Spinal cord (tissue), 10 donors: ENCODE measurements around the gene ADGRL3. TPM values are rescaled to one million over a fixed set of nuclear protein-coding genes. Genes with fewer than 3 reads are reported as not detected.
"Not testable (repeated sequence)": the region's sequence is repeated elsewhere in the genome, so short reads cannot be mapped to it uniquely, and the experiment has no call there.

Experiments used
- DNase-seq, 6 donors: peaks; one replicate each; pipeline versions ENCODE4 v3.0.0 to v3.0.0-alpha.2; 2013 to 2015; ENCODE audit warnings: low spot score in 6 of 6, low read depth in 4 of 6
- H3K27ac ChIP-seq: one replicate; pipeline ENCODE4 v1.5.1; 2013; ENCODE audit warnings: low read depth, low read length, control low read depth
- H3K27me3 ChIP-seq: one replicate; pipeline ENCODE4 v1.6.1; 2013; ENCODE audit warnings: low read length; ENCODE audit not compliant: control insufficient read depth, insufficient read depth
- H3K36me3 ChIP-seq: one replicate; pipeline ENCODE4 v1.6.1; 2013; ENCODE audit warnings: low read length; ENCODE audit not compliant: control insufficient read depth, insufficient read depth
- H3K4me1 ChIP-seq: one replicate; pipeline ENCODE4 v1.6.1; 2013; ENCODE audit warnings: low read length; ENCODE audit not compliant: control insufficient read depth, insufficient read depth
- H3K4me3 ChIP-seq: one replicate; pipeline ENCODE4 v1.5.1; 2013; ENCODE audit warnings: low read depth, low read length, control low read depth
- H3K9me3 ChIP-seq: one replicate; pipeline ENCODE4 v1.6.1; 2013; ENCODE audit warnings: low read length; ENCODE audit not compliant: control insufficient read depth, insufficient read depth
- WGBS: methylation state at CpG from one replicate; pipeline ENCODE4 v1.1.5; 2013; ENCODE audit warnings: missing lambda C conversion rate; ENCODE audit not compliant: insufficient coverage; 5-methylcytosine and 5-hydroxymethylcytosine counted together
- polyA plus RNA-seq, 2 donors: library from polyadenylated mRNA; unstranded; fragments of 120-200 nt; gene quantifications; one replicate each; pipeline ENCODE4 v1.2.1, GENCODE V29; 2013; ENCODE audit not compliant: insufficient read length in 2 of 2
- total RNA-seq, 2 donors: library from RNA; depleted of rRNA in 1 of 2; stranded (reverse); fragments of 120-200 nt in 1 of 2; fragments of >200 nt in 1 of 2; gene quantifications; one replicate each; pipeline versions ENCODE4 v1.2.3 to v1.2.4, GENCODE V29; 2013 to 2014
- donor health status: healthy.

Gene ADGRL3
- total and polyA plus RNA-seq, 4 donors, result 76.2 to 220 (median 114) TPM

GRCh38 chr4:61385256-61385655 is 185.1 kb downstream of the ADGRL3 start:
- Histone ChIP-seq H3K9me3 (no peaks in the 10 kb centered on the region), H3K27ac (no peak overlapping the region), H3K4me1 (no peaks in the 10 kb centered on the region), H3K27me3 (no peaks in the 10 kb centered on the region), H3K4me3 (no peak overlapping the region), H3K36me3 (no peaks in the 10 kb centered on the region)
- 81% methylated on average over 2 of the region's 4 CpGs for WGBS
- DNase-seq, result no peak

GRCh38 chr4:61387372-61387771 is 187.2 kb downstream of the ADGRL3 start:
- not testable (repeated sequence) for H3K9me3 ChIP-seq, H3K27ac ChIP-seq, H3K36me3 ChIP-seq, H3K4me3 ChIP-seq, H3K4me1 ChIP-seq, DNase-seq, H3K27me3 ChIP-seq
- 100% methylated on average over 1 of the region's 7 CpGs for WGBS

- no peaks in the 10 kb centered on the region for H3K27me3 ChIP-seq
- H3K36me3 ChIP-seq, result no peaks in the 10 kb centered on the region
- WGBS, result no CpG with 5 or more reads among the region's 2 CpGs
- DNase-seq, result no peak
- no peaks in the 10 kb centered on the region for H3K4me1 ChIP-seq
- no peak overlapping the region for H3K4me3 ChIP-seq
- no peak overlapping the region for H3K27ac ChIP-seq
- no peaks in the 10 kb centered on the region for H3K9me3 ChIP-seq
These were observed 189.5 kb downstream of the ADGRL3 start for GRCh38 chr4:61389640-61390039.

GRCh38 chr4:61395754-61396153 is 195.6 kb downstream of the ADGRL3 start:
- Histone ChIP-seq H3K4me3 (no peak overlapping the region), H3K27me3 (no peaks in the 10 kb centered on the region), H3K36me3 (no peaks in the 10 kb centered on the region), H3K4me1 (no peaks in the 10 kb centered on the region), H3K27ac (no peak overlapping the region), H3K9me3 (no peaks in the 10 kb centered on the region)
- 100% methylated on average over 1 of the region's 3 CpGs for WGBS
- DNase-seq, result no peak

- no peak overlapping the region for H3K4me3 ChIP-seq
- no peaks in the 10 kb centered on the region for H3K9me3 ChIP-seq
- no CpG with 5 or more reads among the region's 1 CpG for WGBS
- H3K36me3 ChIP-seq, result no peaks in the 10 kb centered on the region
- no peaks in the 10 kb centered on the region for H3K4me1 ChIP-seq
- no peak overlapping the region for H3K27ac ChIP-seq
- no peak for DNase-seq
- no peaks in the 10 kb centered on the region for H3K27me3 ChIP-seq
These were observed 197.0 kb downstream of the ADGRL3 start for GRCh38 chr4:61397174-61397573.

GRCh38 chr4:61400439-61401038 is 200.4 kb downstream of the ADGRL3 start:
- Histone ChIP-seq H3K27ac (peak overlapping the region; percentile 55), H3K4me1 (no peaks in the 10 kb centered on the region), H3K4me3 (no peak overlapping the region), H3K36me3 (no peaks in the 10 kb centered on the region), H3K27me3 (no peaks in the 10 kb centered on the region), H3K9me3 (no peaks in the 10 kb centered on the region)
- DNase-seq, result peak; percentile 39 to 84 (median 51)
- WGBS, result no CpG with 5 or more reads among the region's 1 CpG

- Histone ChIP-seq H3K27ac (no peak overlapping the region), H3K4me3 (no peak overlapping the region), H3K9me3 (no peaks in the 10 kb centered on the region), H3K36me3 (no peaks in the 10 kb centered on the region), H3K4me1 (no peaks in the 10 kb centered on the region), H3K27me3 (no peaks in the 10 kb centered on the region)
- DNase-seq, result no peak
These were observed 201.6 kb downstream of the ADGRL3 start for GRCh38 chr4:61401771-61402170.

GRCh38 chr4:61405307-61405706 is 205.2 kb downstream of the ADGRL3 start:
- Histone ChIP-seq H3K9me3 (no peaks in the 10 kb centered on the region), H3K27ac (no peak overlapping the region), H3K4me1 (no peaks in the 10 kb centered on the region), H3K4me3 (no peak overlapping the region), H3K27me3 (no peaks in the 10 kb centered on the region), H3K36me3 (no peaks in the 10 kb centered on the region)
- DNase-seq, result no peak
- no CpG with 5 or more reads among the region's 1 CpG for WGBS

- Histone ChIP-seq H3K4me1 (no peaks in the 10 kb centered on the region), H3K36me3 (no peaks in the 10 kb centered on the region), H3K27me3 (no peaks in the 10 kb centered on the region), H3K4me3 (no peak overlapping the region), H3K27ac (no peak overlapping the region), H3K9me3 (no peaks in the 10 kb centered on the region)
- no CpG with 5 or more reads among the region's 2 CpGs for WGBS
- no peak for DNase-seq
These were observed 206.6 kb downstream of the ADGRL3 start for GRCh38 chr4:61406677-61407076.

GRCh38 chr4:61407642-61408618 is 207.8 kb downstream of the ADGRL3 start:
- Histone ChIP-seq H3K4me1 (no peaks in the 10 kb centered on the region), H3K27ac (peak overlapping the region; percentile 53), H3K9me3 (no peaks in the 10 kb centered on the region), H3K36me3 (no peaks in the 10 kb centered on the region), H3K4me3 (no peak overlapping the region), H3K27me3 (no peaks in the 10 kb centered on the region)
- WGBS, result no CpG with 5 or more reads among the region's 7 CpGs
- peak in 1 of 6 donors; percentile 24 for DNase-seq
